NOMO-1 treated with dmso at 0.1 percent for 144 hours (cell line): ENCODE measurements around the gene CCNI2.

Experiments
- DNase-seq: peaks from one replicate; lab custom pipeline; 2025; ENCODE audit not compliant: unreplicated experiment; lab: John Stamatoyannopoulos, UW

The CCNI2 gene, protein sequence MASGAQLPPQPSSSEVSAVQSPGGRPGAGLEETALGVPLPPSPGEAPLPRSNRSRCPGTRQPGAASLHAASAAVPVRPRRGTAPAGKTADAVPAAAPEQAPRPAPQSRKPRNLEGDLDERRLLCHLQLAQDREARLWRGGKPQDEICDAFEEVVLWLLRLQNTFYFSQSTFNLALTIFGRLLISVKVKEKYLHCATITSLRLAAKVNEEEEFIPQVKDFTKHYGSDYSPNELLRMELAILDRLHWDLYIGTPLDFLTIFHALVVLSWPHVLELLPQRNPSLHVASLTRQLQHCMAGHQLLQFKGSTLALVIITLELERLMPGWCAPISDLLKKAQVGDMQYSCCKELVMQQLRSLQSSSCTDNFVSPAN

DNA sequence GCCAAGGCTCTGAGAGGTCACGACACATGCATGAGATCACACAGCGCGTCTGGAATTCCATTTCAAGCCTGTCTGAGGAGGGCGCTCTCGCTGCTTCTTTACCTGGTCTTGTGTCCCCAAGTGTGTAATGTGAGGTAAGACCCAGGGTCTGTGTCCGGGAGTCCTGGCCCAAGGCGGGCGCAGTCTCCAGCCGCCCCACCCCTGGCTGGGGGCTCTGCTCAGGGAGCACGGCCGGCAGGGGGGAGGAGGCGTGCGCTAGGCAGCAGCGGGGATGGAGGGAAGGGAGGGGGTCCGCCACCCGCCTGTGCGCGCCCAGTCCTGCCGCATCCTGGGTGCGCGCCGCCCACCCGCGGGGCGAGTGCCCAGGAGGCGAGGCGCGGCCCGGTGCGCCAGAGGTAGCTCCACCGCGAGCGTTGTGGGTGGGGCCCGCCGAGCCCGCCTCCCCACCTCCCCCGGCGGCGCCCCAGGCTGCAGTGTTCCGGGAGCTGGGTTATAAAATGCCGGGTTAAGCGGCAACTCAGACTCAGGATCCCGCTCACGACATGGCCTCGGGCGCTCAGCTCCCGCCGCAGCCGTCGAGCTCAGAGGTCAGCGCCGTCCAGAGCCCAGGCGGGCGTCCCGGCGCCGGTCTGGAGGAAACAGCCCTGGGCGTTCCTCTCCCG, at the start of gene CCNI2:
Gene CCNI2 (plus strand): TSS at position 473 of the 662 bp plus-strand sequence. CDS start 70 bp downstream, at position 543.
- DNase-seq, result no peak

DNA sequence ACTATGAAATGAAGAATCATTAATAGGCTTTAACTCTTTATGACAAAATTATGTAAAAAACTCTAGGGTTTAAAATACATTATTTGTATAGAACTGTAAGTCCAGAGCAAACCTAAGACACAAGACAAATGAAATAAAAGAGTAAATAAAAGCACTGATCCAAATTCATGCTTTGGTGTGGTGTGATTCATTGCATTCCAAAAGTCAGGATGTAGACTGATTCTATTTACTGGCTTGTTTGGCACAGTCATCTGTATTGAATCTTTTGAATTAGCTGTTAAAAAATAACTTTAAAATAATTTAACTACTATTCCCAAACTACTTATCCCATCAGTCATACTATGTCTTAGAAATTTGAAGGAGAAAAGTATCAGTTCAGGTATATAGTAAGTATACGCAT, 42.4 kb upstream of the CCNI2 start:
- no peak for DNase-seq

DNA sequence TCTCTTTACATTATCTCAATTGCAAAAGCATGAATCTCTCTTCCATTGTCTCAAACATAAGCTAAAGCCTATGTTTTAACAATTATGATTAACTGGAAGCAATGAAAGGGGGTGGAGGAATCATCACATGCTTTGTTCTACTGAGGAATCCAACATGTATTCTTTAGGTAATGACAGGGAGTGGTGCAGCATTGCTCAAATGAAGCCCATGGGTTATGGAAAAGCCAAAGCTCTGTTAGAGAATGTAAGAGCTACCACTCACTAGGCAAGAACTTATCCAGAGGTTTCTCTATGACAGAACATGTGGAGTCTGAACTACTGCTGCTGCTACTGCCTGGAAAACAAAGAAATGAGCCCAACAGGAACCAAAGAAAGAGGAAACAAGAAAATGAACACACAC, 38.6 kb upstream of the CCNI2 start:
- DNase-seq, result no peak

DNA sequence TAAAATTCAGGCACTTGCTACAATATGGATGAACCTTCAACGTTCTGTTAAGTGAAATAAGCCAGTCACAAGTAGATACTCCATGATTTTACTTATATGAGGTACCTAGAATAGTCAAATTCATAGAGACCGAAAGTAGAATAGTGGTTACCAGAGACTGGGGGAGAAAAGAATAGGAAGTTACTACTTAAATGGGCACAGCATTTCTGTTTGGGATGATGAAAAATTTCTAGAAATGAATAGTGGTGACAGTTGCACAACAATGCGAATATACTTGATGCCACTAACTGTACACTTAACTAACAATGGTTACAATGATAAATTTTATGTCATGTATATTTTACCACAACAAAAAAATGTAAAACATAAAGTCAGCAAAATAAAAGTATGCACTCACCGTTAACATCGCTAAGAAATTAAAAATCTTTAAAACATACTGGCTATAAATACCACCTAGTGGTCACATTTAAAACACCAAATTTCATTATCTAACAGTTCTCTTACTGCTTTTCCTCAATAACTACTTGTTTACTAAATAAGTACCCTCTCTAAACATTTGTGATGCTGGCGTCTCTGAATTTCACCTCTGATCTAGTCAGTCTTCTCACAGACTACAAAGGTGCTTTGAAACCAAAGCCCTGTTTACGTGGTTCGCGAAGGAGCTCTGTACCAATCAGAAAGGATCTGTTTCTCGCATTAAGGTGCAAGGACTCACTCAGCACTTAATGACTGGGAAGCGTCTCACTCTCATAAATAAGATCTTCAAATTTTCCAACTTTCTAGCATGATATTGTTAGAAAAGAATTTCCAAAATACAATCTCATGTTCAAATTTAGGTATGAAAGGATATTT, 32.5 kb upstream of the CCNI2 start:
- DNase-seq, result no peak

DNA sequence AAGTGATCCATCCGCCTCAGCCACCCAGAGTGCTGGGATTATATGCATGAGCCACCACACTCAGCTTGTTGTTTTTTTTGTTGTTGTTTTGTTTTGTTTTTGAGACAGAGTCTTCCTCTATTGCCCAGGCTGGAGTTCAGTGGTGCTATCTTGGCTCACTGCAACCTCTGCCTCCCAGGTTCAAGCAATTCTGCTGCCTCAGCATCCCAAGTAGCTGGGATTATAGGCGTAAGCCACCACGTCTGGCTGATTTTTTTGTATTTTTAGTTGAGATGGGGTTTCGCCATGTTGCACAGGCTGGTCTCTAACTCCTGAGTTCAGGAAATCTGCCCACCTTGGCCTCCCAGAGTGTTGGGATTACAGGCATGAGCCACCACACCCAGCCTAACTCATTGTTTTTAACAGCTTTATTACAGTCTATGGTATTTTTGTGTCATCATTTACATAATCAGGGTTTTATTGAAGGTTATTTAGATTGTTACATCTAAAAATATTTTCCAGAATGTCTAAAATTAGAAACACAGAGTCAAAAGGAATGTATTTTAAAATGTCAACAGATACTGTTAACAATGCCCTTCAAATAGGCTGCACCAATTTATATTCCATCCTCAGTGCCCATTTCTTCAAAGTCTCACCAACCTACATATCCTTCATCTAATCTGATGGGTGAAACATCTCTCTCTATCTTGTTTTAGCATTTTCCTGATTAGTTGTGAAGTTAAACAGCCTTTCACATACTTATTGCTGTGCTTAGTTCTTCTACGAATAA, 28.5 kb upstream of the CCNI2 start:
- no peak for DNase-seq

DNA sequence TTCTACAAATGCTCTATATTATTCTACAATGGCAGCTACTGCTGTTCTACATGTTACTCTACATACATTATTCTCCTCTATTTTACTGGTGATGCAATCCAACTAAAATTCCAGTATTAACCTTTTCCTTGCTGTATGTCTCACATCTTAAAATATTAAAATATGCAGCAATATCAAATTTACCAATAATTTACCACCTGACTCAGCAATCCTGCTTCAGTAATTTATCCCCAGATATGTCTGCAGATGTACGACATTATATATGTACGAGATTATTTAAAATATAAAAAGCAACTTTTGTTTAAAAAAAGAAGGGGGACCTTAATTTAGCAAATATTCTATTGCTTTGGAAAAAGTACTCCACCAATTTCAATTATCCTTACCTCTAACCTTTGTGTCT, 21.5 kb upstream of the CCNI2 start:
- DNase-seq, result no peak

DNA sequence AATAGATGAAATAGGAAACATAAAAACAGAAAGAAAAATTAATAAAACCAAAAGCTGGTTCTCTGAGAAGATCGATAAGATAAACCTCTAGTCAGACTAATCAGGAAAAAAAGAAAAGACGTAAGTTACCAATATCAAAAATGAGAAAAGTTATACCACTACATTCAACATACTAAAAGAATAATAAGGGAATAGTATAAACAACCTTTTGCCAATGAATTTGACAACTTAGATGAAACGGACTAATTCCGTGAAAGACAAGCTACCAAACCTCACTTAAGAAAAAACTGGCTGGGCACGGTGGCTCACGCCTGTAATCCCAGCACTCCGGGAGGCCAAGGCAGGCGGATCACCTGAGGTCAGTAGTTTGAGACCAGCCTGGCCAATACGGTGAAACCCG, 17.3 kb upstream of the CCNI2 start:
- DNase-seq, result no peak

DNA sequence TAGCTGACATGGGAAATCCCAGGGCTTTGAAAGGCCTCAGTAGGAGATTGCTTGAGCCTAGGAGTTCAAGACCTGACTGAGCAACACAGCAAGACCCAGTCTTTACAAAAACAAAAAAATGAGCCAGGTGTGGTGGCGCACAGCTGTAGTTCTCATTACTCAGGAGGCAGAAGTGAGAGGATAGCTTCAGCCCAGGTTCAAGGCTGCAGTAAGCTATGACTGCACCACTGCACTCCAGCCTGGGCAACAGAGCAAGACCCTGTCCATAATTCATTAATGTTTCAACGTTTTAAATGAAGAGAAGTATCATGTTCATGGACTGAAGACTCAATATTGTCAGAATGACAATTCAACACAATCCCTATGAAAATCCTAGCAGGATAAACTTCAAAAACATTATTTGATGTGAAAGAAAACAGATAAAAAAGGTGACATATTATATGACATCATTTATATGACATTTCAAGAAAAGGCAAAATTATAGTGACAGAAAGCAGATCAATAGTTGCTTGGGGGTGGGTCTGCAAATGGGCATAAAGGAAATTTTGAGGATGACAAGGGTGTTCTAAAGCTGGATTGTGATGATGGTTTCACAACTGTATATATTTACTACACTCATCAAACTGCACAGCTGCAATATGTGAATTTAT, 13.6 kb upstream of the CCNI2 start:
- DNase-seq, result no peak

DNA sequence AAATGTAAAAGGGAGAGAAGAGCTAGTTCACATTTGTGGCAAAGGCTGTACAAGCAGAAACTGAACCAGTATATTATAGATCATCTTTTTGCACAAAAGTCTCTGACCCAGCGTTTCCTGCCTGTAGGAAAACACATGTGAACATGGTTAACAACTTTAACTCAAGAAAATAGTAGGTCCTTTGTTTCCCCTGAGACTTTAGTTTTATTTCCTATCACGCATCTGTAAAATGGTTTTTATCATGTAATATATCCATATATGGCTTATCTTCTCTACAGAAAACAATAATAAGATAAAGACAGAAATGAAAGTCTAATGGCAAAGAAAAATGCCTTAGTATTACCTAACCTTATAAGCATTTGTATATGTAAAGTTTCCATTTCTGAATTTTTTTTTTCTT, 12.5 kb upstream of the CCNI2 start:
- DNase-seq, result no peak

DNA sequence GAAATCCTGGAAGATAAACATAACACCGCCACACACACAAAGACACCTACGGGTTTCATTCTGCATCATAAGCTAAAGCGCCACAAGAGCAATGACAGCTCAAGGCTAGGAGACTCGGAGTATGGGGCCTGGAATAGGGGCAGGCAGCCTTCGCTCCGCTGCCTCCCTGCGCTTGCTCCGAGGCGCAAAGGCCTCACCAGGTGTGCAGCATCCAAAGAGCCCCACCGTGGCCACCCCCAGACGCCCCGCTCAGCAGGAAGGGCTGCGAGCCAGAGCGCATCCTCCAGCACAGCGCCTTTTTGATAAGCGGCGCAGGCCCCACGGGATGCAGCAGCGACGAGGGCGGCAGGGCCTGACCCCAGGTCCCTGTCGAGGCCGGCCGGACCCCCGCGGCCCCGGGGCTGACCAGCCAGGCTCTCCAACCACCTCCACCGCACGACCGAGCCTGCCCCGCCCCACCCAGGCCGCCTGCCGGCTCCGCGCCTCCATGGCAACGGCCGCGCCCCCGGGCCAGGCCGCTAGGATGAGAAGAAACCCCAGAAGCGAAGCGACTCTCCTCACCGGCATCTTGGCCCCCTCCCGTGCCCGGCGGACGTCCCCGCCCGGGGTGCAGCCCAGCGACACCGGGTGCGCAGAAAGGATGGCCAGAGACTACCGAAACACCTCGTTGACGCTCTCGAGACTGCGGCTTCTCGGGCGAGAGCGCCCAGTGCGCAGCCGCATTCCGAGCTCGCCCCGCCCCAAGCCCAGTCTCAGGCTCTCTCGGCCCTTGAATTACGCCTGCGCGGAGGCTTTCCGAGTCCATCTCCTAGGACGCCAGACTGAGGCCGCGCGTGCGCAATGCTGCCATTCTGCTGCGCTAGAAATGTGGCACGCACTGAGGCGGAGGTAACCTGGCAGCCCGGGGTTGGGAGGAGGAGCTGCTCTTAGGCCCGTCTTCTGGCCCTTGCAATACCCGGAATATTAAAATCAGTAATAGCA, 10.1 kb upstream of the CCNI2 start, which contains the start of gene KIF3A:
Gene KIF3A (minus strand): TSS at position 694 of the 981 bp plus-strand sequence. CDS start 127 bp downstream, at position 567.
- peak; percentile 87 for DNase-seq

DNA sequence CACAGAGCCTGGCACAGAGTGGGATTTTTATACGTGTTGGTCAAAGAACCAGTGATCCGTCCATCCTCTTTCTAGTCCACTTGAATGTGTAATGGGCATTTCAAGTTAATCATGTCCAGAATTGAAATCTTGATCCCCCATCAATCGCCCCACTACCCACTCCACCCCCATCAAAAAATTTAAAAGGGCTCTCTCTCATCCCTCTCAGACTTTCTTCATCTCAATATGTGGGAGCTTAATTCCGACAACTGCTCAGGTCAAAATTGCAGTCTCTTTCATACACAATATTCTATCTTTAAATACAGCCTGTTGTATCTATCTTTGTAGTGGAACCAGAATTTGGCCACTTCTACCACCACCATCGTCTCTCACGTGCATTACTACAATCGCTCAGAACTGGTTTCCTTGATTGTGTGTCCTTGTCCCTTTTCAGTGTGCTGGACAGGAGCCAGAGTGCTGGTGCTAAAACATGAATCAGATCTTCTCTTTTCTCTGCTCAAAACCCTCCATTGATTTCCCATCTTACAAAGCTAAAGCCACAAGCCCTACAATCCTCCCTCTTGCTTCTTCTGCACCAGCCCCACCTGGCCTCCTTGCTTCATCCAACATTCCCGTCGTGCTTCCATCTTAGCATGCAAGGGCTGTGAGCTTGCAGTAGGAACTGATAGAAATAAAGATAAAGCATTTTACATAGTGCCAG, 9.1 kb upstream of the CCNI2 start:
- no peak for DNase-seq

DNA sequence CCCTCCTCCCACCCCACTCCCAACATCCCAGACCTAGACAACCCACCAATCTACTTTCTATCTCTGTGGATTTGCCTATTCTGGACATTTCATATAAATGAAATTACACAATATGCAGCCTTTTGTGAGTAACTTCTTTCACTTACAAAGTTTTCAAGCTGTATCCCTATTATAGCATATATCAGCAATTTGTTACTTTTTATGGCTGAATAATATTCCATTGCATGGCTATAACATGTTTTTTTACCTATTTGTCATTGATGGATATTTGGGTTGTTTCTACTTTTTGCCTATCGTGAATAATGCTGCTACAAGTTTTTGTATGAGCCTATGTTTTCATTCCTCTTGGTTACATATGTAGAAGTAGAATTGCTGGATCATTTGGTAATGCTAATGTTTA, 8.0 kb upstream of the CCNI2 start:
- no peak for DNase-seq

DNA sequence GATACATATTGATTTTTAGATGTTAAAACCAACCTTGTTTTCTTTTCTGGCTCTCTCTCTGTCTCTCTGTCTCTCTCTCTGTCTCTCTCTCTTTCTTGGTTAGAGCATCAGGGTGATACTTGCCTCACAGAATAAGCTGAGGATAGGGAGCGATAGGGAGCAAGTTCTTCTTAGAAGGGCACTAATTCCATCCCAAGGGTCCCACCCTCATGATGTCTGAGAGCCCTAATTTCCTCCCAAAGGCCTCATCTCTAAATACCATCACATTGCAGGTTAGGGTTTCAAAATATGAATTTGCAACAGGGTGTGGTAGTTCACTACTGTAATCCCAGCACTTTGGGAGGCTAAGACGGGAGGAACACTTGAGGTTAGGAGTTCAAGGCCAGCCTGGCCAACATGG, 5.1 kb upstream of the CCNI2 start:
- DNase-seq, result no peak

DNA sequence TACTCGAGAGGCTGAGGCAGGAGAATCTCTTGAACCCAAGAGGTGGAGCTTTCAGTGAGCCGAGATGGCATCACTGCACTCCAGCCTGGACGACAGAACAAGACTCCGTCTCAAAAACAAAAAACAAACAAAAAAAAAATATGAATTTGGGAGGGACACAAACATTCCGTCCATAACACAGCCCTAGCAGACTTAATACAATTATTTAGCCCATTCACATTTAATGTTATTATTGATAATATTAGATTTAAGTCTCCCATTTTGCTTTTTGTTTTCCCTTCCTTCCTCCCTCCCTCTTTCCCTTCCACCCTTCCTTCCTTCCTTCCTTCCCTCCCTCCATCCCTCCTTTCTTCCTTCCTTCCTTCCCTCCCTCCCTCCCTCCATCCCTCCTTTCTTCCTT, 4.6 kb upstream of the CCNI2 start:
- no peak for DNase-seq

DNA sequence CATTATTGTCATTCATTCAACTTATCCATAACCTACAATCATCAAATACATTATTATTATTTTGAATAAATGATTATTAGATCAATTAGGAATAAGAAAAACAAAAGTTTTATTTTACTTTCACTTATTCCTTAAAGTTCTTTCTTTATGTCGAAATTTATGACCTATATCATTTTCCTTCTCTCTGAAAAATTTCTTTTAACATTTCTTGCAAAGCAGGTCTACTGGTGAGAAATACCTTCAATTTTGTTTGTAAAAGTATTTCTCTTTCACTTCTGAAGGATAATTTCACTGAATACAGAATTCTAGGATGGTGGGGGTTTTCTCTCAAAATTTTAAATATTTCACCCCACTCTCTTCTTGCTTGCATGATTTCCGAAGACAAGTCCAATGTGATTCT, 2.6 kb upstream of the CCNI2 start:
- DNase-seq, result no peak

DNA sequence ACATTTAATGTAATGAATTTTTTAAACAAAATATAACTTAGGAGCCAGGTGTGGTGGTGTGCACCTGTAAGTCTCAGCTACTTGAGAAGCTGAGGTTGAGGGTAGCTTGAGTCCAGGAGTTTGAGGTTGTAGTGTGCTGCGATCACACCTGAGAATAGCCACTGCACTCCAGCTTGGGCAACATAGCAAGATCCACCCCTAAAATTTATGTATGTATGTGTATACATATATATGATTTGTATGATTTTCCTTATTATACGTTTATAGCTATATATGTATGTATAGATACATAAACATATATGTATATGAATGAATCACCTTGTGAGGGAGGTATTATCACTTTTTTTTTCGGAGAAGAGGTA, 653 bp upstream of the CCNI2 start:
- no peak for DNase-seq

DNA sequence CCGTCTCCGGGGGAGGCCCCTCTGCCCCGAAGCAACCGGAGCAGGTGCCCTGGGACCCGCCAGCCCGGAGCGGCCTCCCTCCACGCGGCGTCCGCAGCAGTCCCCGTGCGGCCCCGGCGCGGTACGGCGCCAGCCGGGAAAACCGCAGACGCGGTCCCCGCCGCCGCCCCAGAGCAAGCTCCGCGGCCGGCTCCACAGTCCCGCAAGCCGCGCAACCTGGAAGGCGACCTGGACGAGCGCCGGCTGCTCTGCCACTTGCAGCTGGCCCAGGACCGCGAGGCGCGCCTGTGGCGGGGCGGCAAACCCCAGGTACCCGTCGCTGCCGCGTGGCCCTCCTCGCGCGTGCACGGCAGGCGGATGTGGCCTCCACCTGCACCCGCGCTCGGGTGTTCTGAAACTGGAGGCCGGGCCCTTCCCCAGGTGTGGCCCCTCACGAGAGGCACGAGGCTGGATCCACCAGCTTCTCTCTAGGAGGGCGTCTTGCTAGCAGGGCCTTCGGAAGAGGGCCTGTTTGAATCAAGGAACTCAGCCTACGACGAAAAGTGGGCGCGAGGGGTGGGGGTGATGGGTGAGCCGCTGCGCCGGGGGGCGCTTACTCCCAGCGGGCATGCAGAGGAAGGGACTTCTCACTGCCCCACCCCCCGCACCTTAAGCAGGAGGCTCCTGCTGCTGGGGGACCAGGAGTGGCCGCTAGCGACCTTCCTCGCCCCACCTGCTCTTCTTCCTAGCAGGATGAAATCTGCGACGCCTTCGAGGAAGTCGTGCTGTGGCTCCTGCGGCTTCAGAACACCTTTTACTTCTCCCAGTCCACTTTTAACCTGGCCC, 602 bp downstream of the CCNI2 start:
- no peak for DNase-seq

DNA sequence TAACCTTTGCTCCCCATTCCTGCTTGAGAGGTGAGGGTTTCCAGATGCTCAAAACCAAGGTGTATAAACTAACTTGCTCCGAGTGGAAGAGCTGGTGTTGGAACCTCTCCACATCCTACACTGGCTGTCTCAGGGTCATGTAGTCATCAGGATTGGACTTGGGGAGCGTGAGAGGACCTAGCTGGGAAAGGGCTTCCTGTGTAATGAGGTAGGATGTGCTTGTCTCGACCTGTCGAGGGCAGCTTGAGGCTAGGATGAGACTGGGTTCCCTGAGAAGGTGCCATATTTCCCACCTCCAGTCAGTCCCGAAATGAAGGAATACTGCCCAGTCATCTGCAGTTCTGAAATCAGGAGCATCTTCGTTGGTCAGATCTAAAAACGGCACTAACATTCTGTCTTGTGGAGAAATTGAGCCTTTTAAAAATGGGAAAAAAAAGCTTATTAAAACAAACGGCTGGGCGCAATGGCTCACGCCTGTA, 1.3 kb downstream of the CCNI2 start:
- DNase-seq, result no peak
